Right lung (tissue), 5 donors: ENCODE data around the gene CDC45. TPM values are rescaled to one million over a fixed set of nuclear protein-coding genes. Genes with fewer than 3 reads are reported as not detected.

ENCODE experiments used
- DNase-seq, 2 donors: peaks; one replicate each; pipeline ENCODE4 v3.0.0-alpha.2; 2013
- polyA plus RNA-seq, 5 donors: library from polyadenylated mRNA; unstranded; fragments of 120-200 nt; gene quantifications; one replicate each; pipeline versions ENCODE4 v1.2.1 to v1.2.3, GENCODE V29; 2013; ENCODE audit warnings: inconsistent platforms in 1 of 5, low replicate concordance in 1 of 5; ENCODE audit not compliant: insufficient read length in 5 of 5, insufficient read depth in 1 of 5

Gene CDC45
- polyA plus RNA-seq, 5 donors, result 10.0 to 24.7 (median 18.3) TPM

DNA sequence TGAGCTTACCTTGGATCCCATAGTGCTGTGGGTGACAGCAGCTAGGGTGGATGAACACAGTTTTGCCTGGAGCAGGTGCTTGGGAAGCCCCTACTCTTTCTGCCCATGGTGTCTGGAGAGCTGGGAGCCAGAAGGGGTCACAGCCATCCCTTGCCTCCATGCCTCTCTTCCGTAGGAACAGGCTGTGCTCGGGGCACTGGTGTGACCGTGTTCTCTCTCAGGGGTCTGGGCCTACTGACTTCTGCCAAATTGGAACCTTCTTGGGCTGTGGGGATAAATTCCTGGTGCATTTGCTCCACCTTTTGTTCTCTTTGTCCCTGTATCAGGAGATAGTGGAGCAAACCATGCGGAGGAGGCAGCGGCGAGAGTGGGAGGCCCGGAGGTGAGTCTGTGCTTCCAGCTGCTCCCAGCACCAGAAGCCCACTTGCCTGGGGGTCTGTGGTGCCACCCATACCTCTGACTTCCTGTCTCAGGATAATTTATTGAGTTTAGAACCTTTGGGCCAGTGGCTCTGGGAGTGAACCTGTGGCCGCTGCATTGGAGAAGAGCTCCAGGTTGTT is 14.4 kb downstream of the CDC45 start:
- no peak for DNase-seq

DNA sequence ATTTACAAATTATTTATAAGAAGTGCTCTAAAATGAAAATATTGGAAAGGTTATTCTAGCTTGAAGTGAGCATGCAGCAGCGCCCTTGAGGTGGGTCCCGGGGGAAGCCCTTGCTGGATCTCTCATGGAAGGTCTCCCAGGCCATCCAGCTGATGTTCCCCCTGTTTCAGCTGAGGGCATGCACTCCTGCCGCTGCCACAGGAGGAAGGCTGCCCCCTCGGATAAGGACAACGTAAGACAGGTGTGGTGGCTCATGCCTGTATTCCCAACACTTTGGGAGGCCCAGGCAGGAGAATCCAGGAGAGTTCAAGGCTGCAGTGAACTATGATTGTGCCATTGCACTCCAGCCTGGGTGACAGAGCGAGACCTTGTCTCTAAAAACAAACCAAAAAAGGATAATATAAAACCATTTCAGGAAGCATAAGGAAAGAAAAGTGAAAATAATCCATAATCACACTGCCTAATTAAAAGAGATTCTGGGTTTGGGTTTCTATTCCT is 15.0 kb downstream of the CDC45 start:
- no peak for DNase-seq

- no peak for DNase-seq
Observed at GRCh38 chr22:19495562-19496323, 16.0 kb downstream of the CDC45 start.

- DNase-seq, result no peak
Observed at GRCh38 chr22:19496324-19496630, 16.6 kb downstream of the CDC45 start.

GRCh38 chr22:19497245-19497644 is 17.5 kb downstream of the CDC45 start:
- no peak for DNase-seq

DNA sequence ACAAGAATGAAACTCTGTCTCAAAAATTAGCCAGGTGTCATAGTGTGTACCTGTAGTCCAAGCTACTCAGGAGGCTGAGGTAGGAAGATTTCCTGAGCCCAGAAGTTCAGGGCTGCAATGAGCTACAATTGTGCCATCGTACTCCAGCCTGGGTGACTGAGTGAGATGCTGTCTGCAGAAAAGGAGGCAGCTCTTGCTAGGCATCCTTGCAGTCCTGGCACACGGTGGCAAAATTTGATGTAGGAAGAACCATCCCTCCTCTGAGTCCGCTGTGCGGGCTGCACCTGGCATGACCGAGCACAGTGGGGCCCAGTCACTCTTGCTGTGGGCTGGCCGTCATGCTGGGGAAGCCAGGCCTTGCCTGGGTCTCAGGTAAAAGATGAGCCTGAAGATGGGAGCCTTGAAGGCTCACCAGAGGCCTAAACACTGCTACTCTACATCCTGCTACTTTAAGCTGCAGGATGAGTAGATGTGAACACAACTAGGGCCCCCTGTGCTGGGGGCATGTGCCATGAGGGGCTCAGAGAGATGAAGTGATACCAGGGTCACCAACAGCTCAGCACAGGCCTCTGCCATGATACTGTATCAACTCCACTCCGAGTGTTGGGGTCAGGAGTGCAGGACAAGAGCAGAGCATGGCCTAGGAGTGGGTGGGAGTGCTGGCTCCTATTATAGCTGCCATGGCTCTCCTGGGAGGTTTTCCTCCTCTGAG is 18.6 kb downstream of the CDC45 start:
- no peak for DNase-seq

DNA sequence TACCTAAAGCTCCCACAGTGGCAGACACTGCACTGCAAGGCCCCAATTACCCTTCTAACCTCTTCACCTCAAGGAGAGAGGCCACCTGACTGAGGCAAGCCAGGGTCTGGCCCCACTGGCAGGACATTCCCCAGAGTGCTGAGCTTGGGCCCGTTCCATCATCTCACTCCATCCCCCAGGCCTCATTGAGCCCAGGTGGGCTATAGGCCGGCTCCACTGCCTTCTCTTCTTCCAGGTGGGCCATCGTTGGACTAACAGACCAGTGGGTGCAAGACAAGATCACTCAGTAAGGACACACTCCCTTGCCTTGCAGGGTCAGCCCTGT is 19.1 kb downstream of the CDC45 start:
- DNase-seq, result no peak

DNA sequence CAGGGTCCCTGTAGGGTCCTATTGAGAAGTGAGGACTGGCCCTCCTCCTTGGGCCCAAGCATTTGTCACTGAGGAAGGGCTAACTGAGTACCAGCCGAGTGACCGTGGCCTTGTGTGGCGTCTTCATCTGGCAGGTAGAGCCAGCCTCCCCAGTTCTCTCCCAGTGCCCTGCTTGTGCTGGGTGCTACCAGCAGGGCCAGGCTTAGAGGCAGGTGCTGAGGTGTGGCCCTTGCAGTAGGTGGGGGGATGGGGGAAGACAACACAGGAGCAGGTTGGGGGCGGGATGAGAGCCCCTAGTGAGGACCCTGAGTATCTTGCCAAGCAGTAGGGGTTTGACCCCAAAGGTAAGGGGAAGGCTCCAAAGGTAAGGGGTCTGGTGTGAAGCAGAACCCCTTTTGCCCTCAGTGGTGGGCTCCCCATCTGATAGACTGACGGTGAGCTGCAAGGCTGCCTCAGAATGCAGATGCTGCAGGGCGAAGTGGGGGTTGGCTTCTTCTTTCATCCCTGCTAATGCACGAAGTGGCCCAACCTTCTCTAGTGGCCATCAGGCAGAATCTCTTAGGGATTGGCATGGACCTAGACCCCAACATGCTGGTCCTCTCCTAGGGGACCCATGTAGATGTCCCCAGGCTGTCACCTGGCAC is 19.6 kb downstream of the CDC45 start:
- DNase-seq, result no peak

GRCh38 chr22:19499880-19500242 is 20.1 kb downstream of the CDC45 start:
- DNase-seq, result no peak

- no peak for DNase-seq
Observed at GRCh38 chr22:19501897-19502447, 22.3 kb downstream of the CDC45 start.

- DNase-seq, result no peak
Observed at GRCh38 chr22:19503367-19503766, 23.6 kb downstream of the CDC45 start.

DNA sequence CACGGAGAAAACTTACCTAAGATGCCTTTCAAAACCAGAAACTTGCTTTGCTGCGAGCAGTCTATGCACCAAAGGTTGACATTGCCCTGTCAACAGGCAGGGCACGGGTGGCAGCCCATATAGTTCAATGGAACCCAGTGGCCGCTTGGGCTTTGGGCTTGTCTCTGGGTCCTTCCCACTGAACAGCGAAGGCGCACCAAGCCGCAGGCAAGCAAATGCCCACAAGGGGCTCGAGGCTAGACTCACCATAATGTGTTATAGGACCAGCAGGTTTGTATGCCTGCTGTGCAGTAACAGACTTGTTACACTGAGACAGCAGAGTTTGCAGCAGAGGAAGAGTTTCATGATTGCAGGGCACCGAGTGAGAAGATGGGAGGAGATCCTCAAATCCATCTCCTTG is 24.1 kb downstream of the CDC45 start:
- no peak for DNase-seq

DNA sequence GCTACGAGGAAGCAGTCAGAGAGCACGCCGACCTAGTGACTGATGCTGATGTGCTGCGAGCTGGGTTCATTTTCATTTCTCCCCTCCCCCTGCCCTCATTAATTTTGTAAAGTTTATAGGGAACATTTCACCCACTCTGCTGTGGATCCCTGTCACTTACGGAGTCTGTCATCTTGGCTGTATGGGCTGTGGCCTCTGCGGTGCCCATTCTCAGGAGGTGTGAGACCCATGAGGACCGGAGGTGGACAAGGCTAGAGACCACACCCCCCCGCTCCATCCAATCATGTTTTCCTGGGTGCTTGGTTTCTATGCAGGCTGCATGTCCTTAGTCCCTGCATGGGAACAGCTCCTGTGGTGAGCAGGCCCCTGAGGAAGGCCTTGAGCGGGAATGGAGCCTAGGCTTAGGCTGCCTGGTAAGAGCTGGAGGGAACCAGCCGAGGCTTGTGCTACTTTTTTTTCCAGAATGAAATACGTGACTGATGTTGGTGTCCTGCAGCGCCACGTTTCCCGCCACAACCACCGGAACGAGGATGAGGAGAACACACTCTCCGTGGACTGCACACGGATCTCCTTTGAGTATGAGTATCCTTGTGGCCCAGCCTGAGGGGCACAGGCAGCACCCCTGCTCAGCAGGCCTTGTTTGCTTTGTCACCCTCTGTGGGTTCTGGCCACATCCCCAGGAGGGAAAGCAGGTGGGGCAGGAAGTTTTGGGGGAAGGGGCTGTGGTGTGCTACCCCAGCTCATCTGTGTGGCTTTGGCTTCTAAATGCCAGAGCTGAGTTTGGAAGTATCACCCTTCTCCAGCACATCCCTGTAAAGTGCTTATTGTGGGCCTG is 25.4 kb downstream of the CDC45 start:
- no peak for DNase-seq

GRCh38 chr22:19505735-19506126 is 26.0 kb downstream of the CDC45 start:
- no peak for DNase-seq

DNA sequence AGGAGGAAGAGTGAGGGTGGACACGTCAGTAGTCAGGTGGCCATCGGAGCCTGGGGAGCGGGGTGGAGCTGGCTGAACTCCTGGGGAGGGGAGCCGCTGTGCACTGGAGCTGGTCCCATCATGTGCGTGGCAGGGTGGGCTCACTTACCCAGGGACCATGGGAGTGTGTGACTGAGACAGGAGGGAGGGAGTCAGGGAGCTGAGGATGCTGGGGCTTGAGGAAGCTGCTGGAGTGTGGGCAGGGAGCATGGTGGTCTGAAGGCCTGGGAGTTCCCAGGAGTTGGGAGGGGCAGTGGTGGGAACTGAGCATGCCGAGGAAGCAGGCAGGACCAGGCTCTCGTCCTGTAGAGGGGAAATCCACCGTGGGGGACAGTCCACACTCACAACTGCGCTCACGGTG is 26.5 kb downstream of the CDC45 start:
- no peak for DNase-seq

- no peak for DNase-seq
Observed at GRCh38 chr22:19507534-19507861, 27.8 kb downstream of the CDC45 start.

DNA sequence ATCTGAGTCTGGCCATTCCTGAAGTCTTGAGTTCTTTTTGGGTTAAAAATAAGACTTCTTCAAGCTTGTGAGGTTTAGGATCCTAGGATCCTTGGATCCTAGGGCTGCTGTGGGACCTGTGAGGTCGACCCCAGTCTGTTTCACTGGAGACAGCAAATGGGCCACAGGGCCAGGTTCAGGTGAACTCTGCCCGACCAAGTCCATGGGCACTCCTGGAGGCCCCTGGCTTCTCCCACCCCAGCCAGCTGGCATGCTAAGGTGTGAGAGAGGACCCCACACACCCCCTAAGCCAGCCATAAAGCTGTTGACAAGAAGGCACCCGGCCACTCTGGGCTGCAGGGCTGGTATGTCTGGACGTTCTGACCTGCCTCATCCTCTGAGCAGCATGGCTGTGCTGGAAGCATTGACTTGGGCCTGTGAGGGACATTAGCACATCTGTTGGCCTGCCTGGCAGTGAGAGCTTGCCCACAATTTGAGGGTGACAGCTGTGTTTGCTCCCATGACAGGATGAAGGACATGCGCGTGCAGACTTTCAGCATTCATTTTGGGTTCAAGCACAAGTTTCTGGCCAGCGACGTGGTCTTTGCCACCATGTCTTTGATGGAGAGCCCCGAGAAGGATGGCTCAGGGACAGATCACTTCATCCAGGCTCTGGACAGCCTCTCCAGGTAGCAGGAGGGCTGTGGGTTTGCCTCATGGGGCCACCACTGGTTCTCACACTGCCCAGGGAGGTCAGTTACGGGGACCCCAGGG is 28.5 kb downstream of the CDC45 start:
- DNase-seq, result no peak

DNA sequence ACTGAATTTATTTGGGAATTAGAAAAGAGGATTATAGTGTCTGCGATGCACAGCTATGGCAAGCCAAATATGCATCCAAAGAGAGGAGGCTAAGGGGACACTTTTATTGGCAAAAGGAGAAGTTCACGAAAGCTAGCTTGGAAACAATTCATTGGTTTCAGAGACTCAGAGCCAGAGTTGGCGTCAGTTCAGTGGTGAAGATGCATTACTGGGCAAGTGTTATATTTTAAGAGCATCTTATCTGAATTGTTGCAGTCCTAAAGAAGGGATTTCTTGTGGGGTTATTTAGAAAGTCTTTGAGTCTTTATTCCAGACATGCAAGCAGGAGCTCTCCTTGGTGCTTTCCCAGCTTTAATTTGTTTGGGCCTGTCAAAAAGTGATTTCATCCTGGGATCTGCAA is 29.5 kb downstream of the CDC45 start:
- DNase-seq, result no peak

- DNase-seq, result no peak
Observed at GRCh38 chr22:19509923-19510322, 30.2 kb downstream of the CDC45 start.

DNA sequence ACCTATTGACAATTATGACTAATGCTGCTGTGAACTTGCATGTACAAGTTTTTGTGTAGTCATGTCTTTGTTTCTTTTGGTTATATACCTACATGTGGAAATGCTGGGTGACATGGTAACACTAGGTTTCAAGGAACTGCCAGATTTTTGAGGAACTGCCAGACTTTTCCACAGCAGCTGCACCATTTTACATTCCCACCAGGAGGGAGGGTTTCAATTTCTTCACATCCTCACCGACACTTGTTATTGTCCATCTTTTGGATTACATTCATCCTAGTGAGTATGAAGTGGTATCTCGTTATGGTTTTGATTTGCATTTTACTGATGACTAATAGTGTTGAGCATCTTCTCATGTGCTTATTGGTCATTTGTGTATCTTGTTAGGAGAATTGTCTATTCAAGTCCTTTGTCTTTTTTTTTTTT is 31.2 kb downstream of the CDC45 start:
- DNase-seq, result no peak

DNA sequence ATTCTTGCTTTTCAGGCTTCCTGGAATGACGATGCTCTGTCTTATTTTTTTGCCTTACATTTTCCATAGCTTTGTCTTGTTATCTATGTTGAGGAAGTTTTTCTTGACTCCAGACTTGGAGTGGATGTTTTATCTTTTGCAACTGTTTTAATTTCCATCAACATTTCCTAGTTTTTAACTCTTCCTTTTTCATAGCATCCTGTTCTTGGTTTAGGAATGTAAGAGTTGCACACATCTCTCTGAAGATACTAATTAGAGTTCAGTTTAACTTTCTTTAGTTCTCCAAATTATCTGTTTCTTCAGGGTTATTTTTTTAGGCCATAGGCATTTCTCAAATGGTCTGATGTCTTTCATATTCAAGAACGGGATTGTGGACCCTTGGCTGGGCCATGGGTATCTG is 34.1 kb downstream of the CDC45 start:
- no peak for DNase-seq
